PC-3 (cell line): ENCODE results near the gene SDK1. TPM values are rescaled to one million over a fixed set of nuclear protein-coding genes. Genes with fewer than 3 reads are reported as not detected.

Experiments
- ATAC-seq: fragments of 200-7000 bp; cut with Tn5 transposase; 2 replicates; pipeline ENCODE4 v1.9.1; 2020; ENCODE audit warnings: mild to moderate bottlenecking, moderate library complexity
- BruUV-seq: library from RNA; stranded (reverse); fragments of 400-500 nt; replicated peaks from 2 replicates; lab custom pipeline; 2021; lab: Mats Ljungman, UMichigan
- CTCF ChIA-PET: fragments of 300-600 bp; sonication (Branson Sonifier 250); formaldehyde crosslinking; loops from one replicate; lab custom pipeline; 2022; ENCODE audit warnings: antibody characterized with exemption; lab: Charles Lee
- POLR2A ChIA-PET: fragments of 300-600 bp; sonication (Branson Sonifier 250); formaldehyde crosslinking; loops from one replicate; lab custom pipeline; 2022; ENCODE audit warnings: antibody characterized with exemption; ENCODE audit not compliant: unreplicated experiment; lab: Charles Lee
- DNase-seq: peaks from one replicate; pipeline ENCODE4 v3.0.0-alpha.2; 2015
- H2AFZ ChIP-seq: fragments of 300-600 bp; sonication (generic); 2 replicates; pipeline ENCODE4 v1.6.0; 2016; ENCODE audit warnings: antibody characterized with exemption, low read length
- H3F3A ChIP-seq: fragments of 300-600 bp; sonication (generic); one replicate; pipeline ENCODE4 v1.6.0; 2017; ENCODE audit warnings: antibody characterized with exemption, low read length, control low read depth, mild to moderate bottlenecking; ENCODE audit not compliant: unreplicated experiment
- H3K27ac ChIP-seq: fragments of 300-600 bp; sonication (generic); 2 replicates; pipeline ENCODE4 v1.5.1; 2016; ENCODE audit warnings: mild to moderate bottlenecking, low read length
- H3K27me3 ChIP-seq: fragments of 300-600 bp; sonication (generic); 2 replicates; pipeline ENCODE4 v1.6.1; 2016; ENCODE audit warnings: low read length, mixed read lengths
- H3K36me3 ChIP-seq: fragments of 300-600 bp; sonication (generic); 2 replicates; pipeline ENCODE4 v1.6.1; 2016; ENCODE audit warnings: low read depth, mixed run types, low read length, mixed read lengths
- H3K4me1 ChIP-seq: fragments of 300-600 bp; sonication (generic); 2 replicates; pipeline ENCODE4 v1.5.1; 2016; ENCODE audit warnings: low read length; ENCODE audit not compliant: insufficient read depth
- H3K4me2 ChIP-seq: fragments of 300-600 bp; sonication (generic); 2 replicates; pipeline ENCODE4 v1.6.0; 2016; ENCODE audit warnings: low read length
- H3K4me3 ChIP-seq: fragments of 300-600 bp; sonication (generic); 2 replicates; pipeline ENCODE4 v1.5.1; 2016; ENCODE audit warnings: mild to moderate bottlenecking, low read length, mixed read lengths
- H3K79me2 ChIP-seq: fragments of 300-600 bp; sonication (generic); 2 replicates; pipeline ENCODE4 v1.6.1; 2017; ENCODE audit warnings: low read length, mixed read lengths
- H3K9ac ChIP-seq: fragments of 300-600 bp; sonication (generic); 2 replicates; pipeline ENCODE4 v1.6.0; 2016; ENCODE audit warnings: mild to moderate bottlenecking, low read length
- H3K9me2 ChIP-seq: fragments of 300-600 bp; sonication (generic); replicated peaks from 2 replicates; pipeline ENCODE4 v1.6.1; 2016; ENCODE audit warnings: mixed run types, low read length, mixed read lengths
- H3K9me3 ChIP-seq: fragments of 300-600 bp; sonication (generic); 2 replicates; pipeline ENCODE4 v1.6.1; 2016; ENCODE audit warnings: low read length, mixed read lengths
- H4K20me1 ChIP-seq: fragments of 300-600 bp; sonication (generic); 2 replicates; pipeline ENCODE4 v1.6.1; 2016; ENCODE audit warnings: low read length, mixed read lengths
- EZH2 ChIP-seq: fragments of 300-600 bp; sonication (generic); IDR thresholded peaks from one replicate; pipeline ENCODE4 v1.6.1; 2017; ENCODE audit warnings: antibody characterized with exemption, mild to moderate bottlenecking, low read length; ENCODE audit not compliant: unreplicated experiment
- EZH2phosphoT487 ChIP-seq: fragments of 300-600 bp; sonication (generic); IDR thresholded peaks from 2 replicates; pipeline ENCODE4 v1.6.1; 2018; ENCODE audit warnings: mild to moderate bottlenecking, antibody characterized with exemption, low read length, borderline replicate concordance
- intact Hi-C: fragments of 100-400 bp; cut with micrococcal nuclease; formaldehyde crosslinking; loops from 2 replicates; pipeline ENCODE4 v1.9.0; 2023
- total RNA-seq: library from RNA; depleted of rRNA; stranded (reverse); fragments of >200 nt; gene quantifications from 2 replicates; pipeline ENCODE4 v1.2.3, GENCODE V29; 2014
- TF ChIP-seq, protein P1 (sequence below): fragments of 300-600 bp; sonication (generic); conservative IDR thresholded peaks from 2 replicates; pipeline ENCODE4 v1.5.1; 2017; ENCODE audit warnings: antibody characterized with exemption, low read depth, mild to moderate bottlenecking, low read length

The SDK1 gene
- total RNA-seq, 1 experiment from 2014 or later: 2.8 TPM

DNA sequence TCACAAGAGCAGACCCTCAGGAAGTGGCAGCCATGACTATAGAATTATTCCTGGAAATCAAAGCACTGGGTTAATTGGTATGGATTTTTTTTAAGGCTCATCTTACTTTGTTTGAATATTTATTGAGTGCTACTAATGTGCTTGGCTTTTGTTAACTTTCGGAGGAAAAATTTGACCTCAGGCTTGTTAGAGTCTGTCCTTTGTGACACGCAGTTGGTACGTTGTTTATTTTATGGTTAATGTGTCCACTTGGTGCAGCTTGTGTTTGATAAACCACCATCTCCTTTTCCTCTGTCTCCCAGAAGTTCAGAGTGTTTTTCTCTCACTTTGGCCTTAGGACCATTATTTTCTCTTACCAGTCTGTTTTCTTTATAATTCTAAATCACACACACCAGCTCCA, 268.6 kb downstream of the SDK1 start:
- ChIA-PET POLR2A (interaction anchor here (0.5 kb wide), 1 partner anchor 267 kb away, joined by 3 read pairs; no protein-coding TSS in a partner anchor), CTCF (no interaction called here)
- Histone ChIP-seq H2AFZ (no peak overlapping the region), H3K36me3 (no peaks in the 10 kb centered on the region), H3K9ac (no peak overlapping the region), H4K20me1 (no peaks in the 10 kb centered on the region), H3K9me2 (no peaks in the 10 kb centered on the region), H3K4me2 (no peak overlapping the region), H3K27me3 (no peaks in the 10 kb centered on the region), H3F3A (no peaks in the 10 kb centered on the region), H3K4me3 (no peak overlapping the region), H3K9me3 (no peaks in the 10 kb centered on the region), H3K79me2 (no peaks in the 10 kb centered on the region), H3K27ac (no peak overlapping the region), H3K4me1 (no peaks in the 10 kb centered on the region)
- TF ChIP-seq EZH2 (no peak), EZH2phosphoT487 (no peak)
- TF ChIP-seq, protein P1, sequence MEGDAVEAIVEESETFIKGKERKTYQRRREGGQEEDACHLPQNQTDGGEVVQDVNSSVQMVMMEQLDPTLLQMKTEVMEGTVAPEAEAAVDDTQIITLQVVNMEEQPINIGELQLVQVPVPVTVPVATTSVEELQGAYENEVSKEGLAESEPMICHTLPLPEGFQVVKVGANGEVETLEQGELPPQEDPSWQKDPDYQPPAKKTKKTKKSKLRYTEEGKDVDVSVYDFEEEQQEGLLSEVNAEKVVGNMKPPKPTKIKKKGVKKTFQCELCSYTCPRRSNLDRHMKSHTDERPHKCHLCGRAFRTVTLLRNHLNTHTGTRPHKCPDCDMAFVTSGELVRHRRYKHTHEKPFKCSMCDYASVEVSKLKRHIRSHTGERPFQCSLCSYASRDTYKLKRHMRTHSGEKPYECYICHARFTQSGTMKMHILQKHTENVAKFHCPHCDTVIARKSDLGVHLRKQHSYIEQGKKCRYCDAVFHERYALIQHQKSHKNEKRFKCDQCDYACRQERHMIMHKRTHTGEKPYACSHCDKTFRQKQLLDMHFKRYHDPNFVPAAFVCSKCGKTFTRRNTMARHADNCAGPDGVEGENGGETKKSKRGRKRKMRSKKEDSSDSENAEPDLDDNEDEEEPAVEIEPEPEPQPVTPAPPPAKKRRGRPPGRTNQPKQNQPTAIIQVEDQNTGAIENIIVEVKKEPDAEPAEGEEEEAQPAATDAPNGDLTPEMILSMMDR: no peak
- BruUV-seq: no TSS peak
- no peak for ATAC-seq
- intact Hi-C loops: no loop called here
- DNase-seq: no peak

GRCh38 chr7:3573151-3573550, 272.1 kb downstream of the SDK1 start:
- no peaks in the 10 kb centered on the region for H3K36me3 ChIP-seq
- no peaks in the 10 kb centered on the region for H3K27me3 ChIP-seq
- BruUV-seq: no TSS peak
- no peaks in the 10 kb centered on the region for H3K9me2 ChIP-seq
- H2AFZ ChIP-seq: no peak overlapping the region
- no peak for DNase-seq
- H3K79me2 ChIP-seq: no peaks in the 10 kb centered on the region
- no peaks in the 10 kb centered on the region for H3F3A ChIP-seq
- H3K4me2 ChIP-seq: no peak overlapping the region
- no peak overlapping the region for H3K9ac ChIP-seq
- no peaks in the 10 kb centered on the region for H4K20me1 ChIP-seq
- intact Hi-C loops: no loop called here
- ChIA-PET CTCF (interaction anchor here (0.6 kb wide), 1 partner anchor 221 kb away, joined by 3 read pairs; no protein-coding TSS in a partner anchor), POLR2A (interaction anchor here (0.6 kb wide), 1 partner anchor 33 kb away, joined by 3 read pairs; no protein-coding TSS in a partner anchor)
- H3K4me1 ChIP-seq: no peaks in the 10 kb centered on the region
- H3K4me3 ChIP-seq: no peak overlapping the region
- no peak for ATAC-seq
- no peaks in the 10 kb centered on the region for H3K9me3 ChIP-seq
- TF ChIP-seq, protein P1: no peak
- TF ChIP-seq EZH2 (no peak), EZH2phosphoT487 (no peak)
- H3K27ac ChIP-seq: no peak overlapping the region

DNA sequence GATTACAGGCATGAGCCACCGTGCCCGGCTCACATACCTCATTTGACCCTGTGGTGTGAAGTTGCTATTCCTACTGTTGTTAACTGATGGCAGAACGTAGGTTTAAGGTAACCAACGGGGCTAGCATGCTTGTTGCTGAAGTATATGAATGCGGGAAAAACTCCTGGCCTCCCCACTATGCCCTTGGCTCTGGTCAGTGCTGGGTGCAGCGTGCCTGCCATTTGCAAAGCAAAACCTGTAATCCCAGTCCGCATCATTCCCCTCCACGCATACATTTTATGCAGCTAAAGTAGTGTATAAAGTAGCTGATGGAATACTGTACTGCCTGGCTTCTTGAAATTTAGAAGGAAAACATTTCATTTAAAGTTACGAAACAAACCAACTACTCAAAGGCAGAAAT, 273.3 kb downstream of the SDK1 start:
- no peak overlapping the region for H3K4me3 ChIP-seq
- POLR2A ChIA-PET: no interaction called here
- BruUV-seq: no TSS peak
- no peak overlapping the region for H2AFZ ChIP-seq
- H3K9me2 ChIP-seq: no peaks in the 10 kb centered on the region
- ATAC-seq (no peak), DNase-seq (no peak)
- H3K27me3 ChIP-seq: no peaks in the 10 kb centered on the region
- CTCF ChIA-PET: no interaction called here
- H3K79me2 ChIP-seq: no peaks in the 10 kb centered on the region
- no peak overlapping the region for H3K4me2 ChIP-seq
- no peaks in the 10 kb centered on the region for H3K9me3 ChIP-seq
- TF ChIP-seq, protein P1: no peak
- TF ChIP-seq EZH2phosphoT487 (no peak), EZH2 (no peak)
- H3K9ac ChIP-seq: no peak overlapping the region
- intact Hi-C loops: no loop called here
- no peak overlapping the region for H3K27ac ChIP-seq
- no peaks in the 10 kb centered on the region for H3K36me3 ChIP-seq
- H3F3A ChIP-seq: no peaks in the 10 kb centered on the region
- H3K4me1 ChIP-seq: no peaks in the 10 kb centered on the region
- H4K20me1 ChIP-seq: no peaks in the 10 kb centered on the region
